Spleen (tissue), 11 donors: Measurements from ENCODE around the gene HSPA4L. TPM values are rescaled to one million over a fixed set of nuclear protein-coding genes. Genes with fewer than 3 reads are reported as not detected.

Source experiments
- DNase-seq: peaks from one replicate; pipeline ENCODE4 v3.0.0-alpha.2; 2020
- H3K27ac ChIP-seq, 8 donors: fragments of 200-600 bp; sonication (generic) in 7 of 8; 1 replicate in 4 of 8; 2 replicates in 4 of 8; pipeline versions ENCODE4 v1.5.0 to v1.8.0; 2016 to 2021; ENCODE audit warnings: inconsistent platforms in 4 of 8, mild to moderate bottlenecking in 4 of 8, moderate library complexity in 1 of 8
- H3K27me3 ChIP-seq, 7 donors: fragments of 200-600 bp; sonication (generic) in 6 of 7; replicated peaks in 1 of 7; 1 replicate in 4 of 7; 2 replicates in 3 of 7; pipeline versions ENCODE4 v1.5.0 to v1.8.0; 2016 to 2021; ENCODE audit warnings: inconsistent platforms in 3 of 7, mild to moderate bottlenecking in 1 of 7
- H3K36me3 ChIP-seq, 6 donors: fragments of 200-600 bp; sonication (generic) in 5 of 6; 1 replicate in 4 of 6; 2 replicates in 2 of 6; pipeline versions ENCODE4 v1.5.0 to v1.8.0; 2016 to 2021; ENCODE audit warnings: inconsistent platforms in 2 of 6
- H3K4me1 ChIP-seq, 6 donors: fragments of 200-600 bp; sonication (generic) in 5 of 6; 1 replicate in 3 of 6; 2 replicates in 3 of 6; pipeline versions ENCODE4 v1.5.0 to v1.8.0; 2016 to 2021; ENCODE audit warnings: inconsistent platforms in 3 of 6
- H3K4me3 ChIP-seq, 8 donors: fragments of 200-600 bp; sonication (generic) in 7 of 8; 1 replicate in 4 of 8; 2 replicates in 4 of 8; pipeline versions ENCODE4 v1.5.0 to v1.8.0; 2016 to 2021; ENCODE audit warnings: inconsistent platforms in 4 of 8, mild to moderate bottlenecking in 4 of 8, moderate library complexity in 2 of 8
- H3K9me3 ChIP-seq, 8 donors: fragments of 200-600 bp; sonication (generic) in 7 of 8; 1 replicate in 4 of 8; 2 replicates in 4 of 8; pipeline versions ENCODE4 v1.5.0 to v1.8.0; 2016 to 2021; ENCODE audit warnings: inconsistent platforms in 4 of 8
- CTCF ChIP-seq, 11 experiments: fragments of 200-600 bp in 7 of 11; fragments of 450-650 bp in 4 of 11; sonication (generic) in 4 of 11; IDR thresholded peaks in 8 of 11; conservative IDR thresholded peaks in 3 of 11; 1 replicate in 7 of 11; 2 replicates in 4 of 11; pipeline versions ENCODE4 v1.4.0 to v1.8.0; 2016 to 2021; ENCODE audit warnings: antibody characterized with exemption in 11 of 11, inconsistent platforms in 4 of 11, mild to moderate bottlenecking in 1 of 11
- POLR2A ChIP-seq, 3 donors: fragments of 450-650 bp; IDR thresholded peaks; one replicate each; pipeline ENCODE4 v1.5.1; 2017; ENCODE audit warnings: antibody characterized with exemption in 3 of 3, mild to moderate bottlenecking in 1 of 3
- POLR2AphosphoS5 ChIP-seq, 3 donors: sonication (generic); formaldehyde crosslinking; IDR thresholded peaks; one replicate each; pipeline ENCODE4 v1.5.1; 2017; ENCODE audit warnings: antibody characterized with exemption in 3 of 3
- WGBS, 5 donors: extraction: QIAGEN DNeasy Blood & Tissue Kit in 3 of 5; methylation state at CpG; one replicate each; pipeline versions ENCODE4 v1.1.5 to v1.1.7; 2013 to 2018; 5-methylcytosine and 5-hydroxymethylcytosine counted together
- intact Hi-C: fragments of 100-400 bp; cut with DNase I; formaldehyde crosslinking; loops from one replicate; pipeline ENCODE4 v1.15.0; 2023; ENCODE audit warnings: low total_unique reads
- polyA plus RNA-seq, 3 donors: library from polyadenylated mRNA; stranded (reverse); fragments of 200-250 nt; gene quantifications; one replicate each; pipeline ENCODE4 v1.2.1, GENCODE V29; 2013
- total RNA-seq, 7 donors: library from RNA; depleted of rRNA in 3 of 7; stranded (reverse); fragments of >200 nt in 3 of 7; fragmentation: NEBNext Ultra II Directional in 4 of 7; extraction: Animal tissue kit (Norgen Biotek cat#: 25700) in 4 of 7; gene quantifications; one replicate each; pipeline versions ENCODE4 v1.1.0 to v1.2.1, GENCODE V29; 2016 to 2021
- donor health status: healthy with polysubstance abuse.
- donor health status: DM: no; HTN: no; CAD: no; lungs with moderate emphysema.
- donor health status: DM: no; HTN: no; CAD: no.
- donor health status: Bipolar disorder and iron deficiency.
- donor health status: healthy.
- donor health status: DM: no; HTN: no; CAD: no.
- donor health status: DM: yes; HTN: yes; CAD: no.

Gene HSPA4L
- total and polyA plus RNA-seq, 10 donors = 0.13 to 4.1 (median 2.5) TPM

- no peak overlapping the region for H3K27ac ChIP-seq
- peaks cover 0 to 9% (median 0%) of the 10 kb centered on the region in 8 donors for H3K9me3 ChIP-seq
- no peak for DNase-seq
- H3K36me3 ChIP-seq = no peaks in the 10 kb centered on the region
- intact Hi-C loops = no loop called here
- WGBS, 5 donors = 92 to 100% (median 98%) methylated on average over 1 of the region's 1 CpG
- no peak overlapping the region for H3K4me3 ChIP-seq
- peaks cover 0 to 8% (median 0%) of the 10 kb centered on the region in 7 donors for H3K27me3 ChIP-seq
- no peaks in the 10 kb centered on the region for H3K4me1 ChIP-seq
- TF ChIP-seq POLR2A (IDR thresholded peaks at IDR 0.05) = no peak
- no peak for TF ChIP-seq CTCF (IDR thresholded peaks at IDR 0.05 in 8 of 11, conservative IDR thresholded peaks at IDR 0.05 in 3 of 11)
- TF ChIP-seq POLR2AphosphoS5 (IDR thresholded peaks at IDR 0.05) = no peak
Measured at GRCh38 chr4:127741247-127741646, 40.9 kb upstream of the HSPA4L start.

- Histone ChIP-seq H3K9me3 (peaks cover 0 to 33% (median 21%) of the 10 kb centered on the region in 8 donors), H3K4me3 (no peak overlapping the region), H3K27me3 (peaks cover 0 to 8% (median 0%) of the 10 kb centered on the region in 7 donors), H3K36me3 (no peaks in the 10 kb centered on the region), H3K4me1 (no peaks in the 10 kb centered on the region), H3K27ac (no peak overlapping the region)
- WGBS, 5 donors = 79 to 89% (median 82%) methylated on average over 4 of the region's 4 CpGs
- DNase-seq = no peak
- intact Hi-C loops = no loop called here
- TF ChIP-seq POLR2AphosphoS5 (IDR thresholded peaks at IDR 0.05) = no peak
- TF ChIP-seq POLR2A (IDR thresholded peaks at IDR 0.05) = no peak
- no peak for TF ChIP-seq CTCF (IDR thresholded peaks at IDR 0.05 in 8 of 11, conservative IDR thresholded peaks at IDR 0.05 in 3 of 11)
Measured at GRCh38 chr4:127747883-127748282, 34.2 kb upstream of the HSPA4L start.

GRCh38 chr4:127748957-127749356, 33.2 kb upstream of the HSPA4L start:
- peaks cover 0 to 8% (median 0%) of the 10 kb centered on the region in 7 donors for H3K27me3 ChIP-seq
- WGBS, 5 donors = 79 to 92% (median 89%) methylated on average over 2 of the region's 2 CpGs
- H3K27ac ChIP-seq = no peak overlapping the region
- intact Hi-C loops = no loop called here
- no peak for DNase-seq
- no peak overlapping the region for H3K4me3 ChIP-seq
- H3K9me3 ChIP-seq = peaks cover 0 to 33% (median 21%) of the 10 kb centered on the region in 8 donors
- TF ChIP-seq POLR2AphosphoS5 (IDR thresholded peaks at IDR 0.05) (no peak), CTCF (IDR thresholded peaks at IDR 0.05 in 8 of 11, conservative IDR thresholded peaks at IDR 0.05 in 3 of 11) (no peak), POLR2A (IDR thresholded peaks at IDR 0.05) (no peak)
- H3K36me3 ChIP-seq = no peaks in the 10 kb centered on the region
- H3K4me1 ChIP-seq = no peaks in the 10 kb centered on the region

GRCh38 chr4:127756906-127757305, 25.2 kb upstream of the HSPA4L start:
- no peaks in the 10 kb centered on the region for H3K4me1 ChIP-seq

More at GRCh38 chr4:127756906-127757305, 25.2 kb upstream of the HSPA4L start:
- no peak for DNase-seq
- intact Hi-C loops = no loop called here
- TF ChIP-seq CTCF (IDR thresholded peaks at IDR 0.05 in 8 of 11, conservative IDR thresholded peaks at IDR 0.05 in 3 of 11) (no peak), POLR2AphosphoS5 (IDR thresholded peaks at IDR 0.05) (no peak), POLR2A (IDR thresholded peaks at IDR 0.05) (no peak)
- Histone ChIP-seq H3K9me3 (peaks cover 0 to 17% (median 4%) of the 10 kb centered on the region in 8 donors), H3K27ac (no peak overlapping the region), H3K36me3 (no peaks in the 10 kb centered on the region), H3K27me3 (no peaks in the 10 kb centered on the region), H3K4me3 (no peak overlapping the region)
- WGBS, 5 donors = 54 to 79% (median 71%) methylated on average over 2 of the region's 2 CpGs
